ENCODE data around the gene AGAP2. TPM values are rescaled to one million over a fixed set of nuclear protein-coding genes. Genes with fewer than 3 reads are reported as not detected.
A peak's percentile ranks its signal among the peaks of the same experiment; 100 is the strongest.

The AGAP2 gene
- total RNA-seq, 4 donors from 2014 or later: 0.45 to 1.4 (median 1.3) TPM

DNA sequence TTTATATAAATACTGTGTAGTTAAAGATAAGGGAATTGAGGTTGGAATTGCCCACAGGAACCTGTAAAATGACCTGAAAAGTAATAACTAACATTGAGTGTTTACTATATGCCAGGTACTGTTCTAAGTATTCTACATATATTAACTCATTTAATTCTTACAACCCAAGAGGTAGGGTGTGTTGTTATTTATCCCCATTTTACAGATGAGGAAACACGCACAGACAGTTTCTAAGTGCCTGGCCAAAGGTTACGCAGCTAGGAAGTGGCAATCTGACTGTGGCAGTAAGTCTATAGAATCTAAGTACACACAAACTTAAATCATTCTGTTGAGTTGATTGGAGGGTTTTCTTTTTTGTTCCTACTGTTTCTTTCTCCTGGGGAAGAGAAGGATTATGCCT, 5.2 kb upstream of the AGAP2 start:
- no peaks in the 10 kb centered on the region for H3K9me3 ChIP-seq
- WGBS: 86% methylated on average over 2 of the region's 2 CpGs
- TF ChIP-seq EP300 (IDR thresholded peaks at IDR 0.05): no peak
- TF ChIP-seq POLR2A (IDR thresholded peaks at IDR 0.05): no peak
- TF ChIP-seq, protein P1, sequence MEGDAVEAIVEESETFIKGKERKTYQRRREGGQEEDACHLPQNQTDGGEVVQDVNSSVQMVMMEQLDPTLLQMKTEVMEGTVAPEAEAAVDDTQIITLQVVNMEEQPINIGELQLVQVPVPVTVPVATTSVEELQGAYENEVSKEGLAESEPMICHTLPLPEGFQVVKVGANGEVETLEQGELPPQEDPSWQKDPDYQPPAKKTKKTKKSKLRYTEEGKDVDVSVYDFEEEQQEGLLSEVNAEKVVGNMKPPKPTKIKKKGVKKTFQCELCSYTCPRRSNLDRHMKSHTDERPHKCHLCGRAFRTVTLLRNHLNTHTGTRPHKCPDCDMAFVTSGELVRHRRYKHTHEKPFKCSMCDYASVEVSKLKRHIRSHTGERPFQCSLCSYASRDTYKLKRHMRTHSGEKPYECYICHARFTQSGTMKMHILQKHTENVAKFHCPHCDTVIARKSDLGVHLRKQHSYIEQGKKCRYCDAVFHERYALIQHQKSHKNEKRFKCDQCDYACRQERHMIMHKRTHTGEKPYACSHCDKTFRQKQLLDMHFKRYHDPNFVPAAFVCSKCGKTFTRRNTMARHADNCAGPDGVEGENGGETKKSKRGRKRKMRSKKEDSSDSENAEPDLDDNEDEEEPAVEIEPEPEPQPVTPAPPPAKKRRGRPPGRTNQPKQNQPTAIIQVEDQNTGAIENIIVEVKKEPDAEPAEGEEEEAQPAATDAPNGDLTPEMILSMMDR (IDR thresholded peaks at IDR 0.05): no peak
- no peak for TF ChIP-seq POLR2AphosphoS5 (IDR thresholded peaks at IDR 0.05)
- H3K4me3 ChIP-seq: peak overlapping the region; percentile 85
- peak overlapping the region; percentile 97 for H3K27ac ChIP-seq
- H3K36me3 ChIP-seq: peaks cover 24% of the 10 kb centered on the region
- H3K27me3 ChIP-seq: peaks cover 20% of the 10 kb centered on the region
- no peak for DNase-seq (ENCODE audit: low spot score in 2 of 2)
- H3K4me1 ChIP-seq: peaks cover 28% of the 10 kb centered on the region

DNA sequence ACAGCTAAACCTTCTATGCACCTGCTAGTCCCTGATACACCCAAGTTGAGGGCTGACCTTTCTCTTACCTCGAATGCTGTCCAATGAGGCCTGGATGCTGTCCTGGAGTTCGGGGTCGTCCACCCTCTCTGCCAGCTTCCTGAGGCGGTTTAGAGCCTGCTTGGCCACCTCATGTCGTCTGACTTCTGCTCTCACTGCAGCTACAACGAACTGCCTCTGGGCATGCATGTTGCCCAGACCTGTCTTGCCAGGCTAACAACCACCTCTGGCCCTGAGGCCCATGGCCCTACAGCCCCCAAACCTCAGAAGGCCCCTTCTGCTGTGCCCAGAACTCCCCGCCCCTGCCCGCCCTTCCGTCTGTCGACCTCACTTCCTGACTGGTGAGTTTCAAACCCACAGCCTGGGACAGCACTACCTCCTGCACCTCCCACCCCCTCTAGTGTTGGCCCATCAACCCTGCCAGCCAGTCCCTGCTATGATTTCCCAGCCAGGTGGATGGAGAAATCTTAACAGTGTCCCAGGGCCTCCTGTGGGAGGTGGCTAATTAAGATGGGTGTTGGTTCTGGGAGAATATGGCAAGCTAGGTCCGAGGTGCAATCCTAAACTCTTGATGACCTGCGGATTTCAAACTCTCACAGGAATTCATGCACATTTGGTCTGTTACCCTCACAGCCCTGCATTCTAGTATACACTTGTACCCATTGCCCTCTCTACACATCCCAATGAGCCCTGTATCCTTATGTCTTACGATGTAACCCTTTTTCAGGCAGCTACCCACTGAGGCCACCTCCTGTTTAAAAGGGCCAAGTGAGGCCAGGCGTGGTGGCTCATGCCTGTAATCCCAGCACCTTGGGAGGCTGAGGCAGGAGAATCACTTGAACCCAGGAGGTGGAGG, 3.5 kb upstream of the AGAP2 start:
- Histone ChIP-seq H3K9me3 (no peaks in the 10 kb centered on the region), H3K4me1 (peaks cover 45% of the 10 kb centered on the region), H3K36me3 (peaks cover 7% of the 10 kb centered on the region), H3K4me3 (peak overlapping the region; percentile 28), H3K27ac (no peak overlapping the region), H3K27me3 (peaks cover 36% of the 10 kb centered on the region)
- DNase-seq (ENCODE audit: low spot score in 2 of 2): peak in 1 of 2 donors; percentile 60
- 48% methylated on average over 14 of the region's 14 CpGs for WGBS
- TF ChIP-seq, protein P1 (IDR thresholded peaks at IDR 0.05): no peak
- TF ChIP-seq POLR2AphosphoS5 (IDR thresholded peaks at IDR 0.05) (no peak), EP300 (IDR thresholded peaks at IDR 0.05) (no peak), POLR2A (IDR thresholded peaks at IDR 0.05) (no peak)

DNA sequence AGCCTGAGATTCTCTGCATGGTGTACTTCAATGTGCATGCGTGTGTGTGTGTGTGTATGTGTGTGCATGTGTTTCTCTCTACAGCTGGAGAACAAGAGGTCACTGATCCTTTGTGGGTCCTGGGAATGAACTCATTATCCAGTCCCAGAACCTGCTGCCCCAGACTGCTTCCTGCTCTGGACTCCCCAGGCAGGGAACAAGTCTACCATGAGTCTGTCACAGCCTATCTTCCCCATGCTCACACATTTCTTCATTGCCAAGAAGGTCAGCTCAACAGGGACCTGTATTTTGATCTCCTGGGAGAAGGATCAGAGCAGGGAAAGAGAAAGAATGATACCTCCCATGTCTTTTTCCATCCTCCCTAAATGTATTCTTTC, 2.9 kb upstream of the AGAP2 start:
- Histone ChIP-seq H3K27ac (no peak overlapping the region), H3K4me1 (peaks cover 52% of the 10 kb centered on the region), H3K27me3 (peaks cover 43% of the 10 kb centered on the region), H3K4me3 (peak overlapping the region; percentile 28), H3K9me3 (no peaks in the 10 kb centered on the region), H3K36me3 (peaks cover under 1% of the 10 kb centered on the region)
- no peak for DNase-seq (ENCODE audit: low spot score in 2 of 2)
- TF ChIP-seq EP300 (IDR thresholded peaks at IDR 0.05) (no peak), POLR2A (IDR thresholded peaks at IDR 0.05) (no peak), POLR2AphosphoS5 (IDR thresholded peaks at IDR 0.05) (no peak)
- TF ChIP-seq, protein P1 (IDR thresholded peaks at IDR 0.05): no peak
- WGBS: 57% methylated on average over 1 of the region's 1 CpG

DNA sequence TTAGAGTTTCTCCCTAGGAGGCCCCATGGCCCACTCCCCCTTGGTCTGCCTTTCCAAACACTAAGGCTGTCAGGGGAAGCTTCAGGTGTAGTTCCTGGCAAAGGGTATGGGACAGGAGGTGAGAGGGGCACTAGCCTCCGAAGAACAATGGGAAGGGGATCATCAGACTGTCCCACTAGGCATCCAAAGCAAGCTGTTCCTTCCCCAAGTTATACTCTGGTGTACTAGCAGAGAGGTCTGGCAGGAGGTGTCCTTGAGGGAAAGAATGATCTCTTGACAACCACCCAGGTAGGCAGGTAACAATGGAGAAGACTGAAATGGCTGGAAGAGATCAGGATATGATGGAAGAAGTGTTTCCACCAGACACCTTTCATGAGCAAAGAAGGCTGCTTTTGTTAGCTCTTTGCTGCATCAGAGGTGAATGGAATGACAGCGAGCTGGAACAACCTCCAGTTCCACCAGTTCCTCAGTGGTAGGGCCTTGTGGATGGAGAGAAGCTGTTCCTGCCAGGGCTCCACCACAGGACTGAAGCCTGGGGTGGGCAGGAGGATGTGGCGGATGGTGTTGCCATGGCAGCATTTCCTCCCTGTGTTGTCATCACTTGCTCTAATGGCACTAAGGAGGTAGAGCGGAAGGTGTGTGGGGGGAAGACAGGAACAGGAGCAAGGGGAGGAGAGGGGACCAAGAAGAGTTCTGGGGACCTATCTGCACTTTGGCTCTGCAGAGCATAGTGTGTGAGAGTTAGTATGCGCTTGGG, 2.3 kb upstream of the AGAP2 start:
- DNase-seq (ENCODE audit: low spot score in 2 of 2): no peak
- no peak for TF ChIP-seq POLR2A (IDR thresholded peaks at IDR 0.05)
- no peak for TF ChIP-seq EP300 (IDR thresholded peaks at IDR 0.05)
- TF ChIP-seq, protein P1 (IDR thresholded peaks at IDR 0.05): no peak
- no peak for TF ChIP-seq POLR2AphosphoS5 (IDR thresholded peaks at IDR 0.05)
- peaks cover 49% of the 10 kb centered on the region for H3K27me3 ChIP-seq
- no peaks in the 10 kb centered on the region for H3K36me3 ChIP-seq
- WGBS: 73% methylated on average over 5 of the region's 5 CpGs
- peak overlapping the region; percentile 28 for H3K4me3 ChIP-seq
- peaks cover 54% of the 10 kb centered on the region for H3K4me1 ChIP-seq
- H3K9me3 ChIP-seq: no peaks in the 10 kb centered on the region
- H3K27ac ChIP-seq: no peak overlapping the region
